ENCODE data around the gene ADK. TPM values are rescaled to one million over a fixed set of nuclear protein-coding genes. Genes with fewer than 3 reads are reported as not detected.

Gene ADK
- total and polyA plus RNA-seq, 2 donors (not counting 3 experiments of a cell fraction or from before 2014, with no cell fraction given), result 11.7 to 46.5 TPM

DNA sequence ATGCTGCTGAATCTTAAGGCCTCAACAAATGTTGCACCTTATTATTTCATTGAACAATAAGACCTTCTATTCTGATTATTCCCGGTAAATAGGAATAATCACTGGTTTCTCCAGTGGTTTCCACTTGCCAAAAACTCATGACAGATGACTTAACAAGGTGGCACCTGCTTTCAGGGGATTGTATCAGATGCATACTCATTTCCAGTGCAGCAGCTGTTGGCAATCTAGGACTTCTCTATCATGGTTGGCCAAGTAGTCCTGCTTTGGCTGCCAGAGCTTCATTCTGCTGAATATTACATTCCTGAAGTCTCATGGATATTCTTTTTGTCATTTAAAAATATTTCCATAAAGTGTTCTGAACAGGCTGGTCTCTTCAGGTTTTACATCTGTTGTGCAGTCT lies 193.3 kb downstream of the ADK start:
- no peaks in the 10 kb centered on the region for H3K4me1 ChIP-seq (ENCODE audit: control insufficient read depth, extremely low read depth, insufficient read depth, low read length)
- ChIA-PET CTCF (no interaction called here), POLR2A (no interaction called here)
- dilution Hi-C loops (cut with MboI; ENCODE audit: extremely low pct_ligation_motif_present, low sequenced_read_pairs) (no loop called here), intact Hi-C loops (cut with micrococcal nuclease) (no loop called here)
- DNase-seq (ENCODE audit: low read depth, low spot score) (no peak), FAIRE-seq (no peak)
- H3K4me2 ChIP-seq (ENCODE audit: insufficient read depth, low read length), result no peak overlapping the region
- no peaks in the 10 kb centered on the region for H3K27me3 ChIP-seq (ENCODE audit: control insufficient read depth in 2 of 2, insufficient read depth in 2 of 2, low read length in 2 of 2)
- no peaks in the 10 kb centered on the region for H3K36me3 ChIP-seq (ENCODE audit: control insufficient read depth in 2 of 2, extremely low read depth in 1 of 2, insufficient read depth in 2 of 2, low read length in 2 of 2)
- no TSS peak for BruUV-seq (replicated peaks)
- H3K27ac ChIP-seq (ENCODE audit: insufficient read depth, low read depth, low read length), result no peak overlapping the region
- H3K9me1 ChIP-seq (replicated peaks; ENCODE audit: control insufficient read depth, extremely low read depth, insufficient read depth, low read length), result no peaks in the 10 kb centered on the region
- TF ChIP-seq POLR2A (IDR thresholded peaks at IDR 0.05; ENCODE audit: low read depth, low read length) (no peak), JUN (IDR thresholded peaks at IDR 0.05; ENCODE audit: borderline replicate concordance, insufficient read depth, insufficient read length, low read depth) (no peak), POLR2AphosphoS5 (IDR thresholded peaks at IDR 0.05; ENCODE audit: insufficient read depth, low read depth, low read length) (no peak), EZH2 (IDR thresholded peaks at IDR 0.05; ENCODE audit: borderline replicate concordance, low read depth, low read length, severe bottlenecking) (no peak), GATA2 (IDR thresholded peaks at IDR 0.05; ENCODE audit: insufficient read depth, insufficient read length, low read depth, low read length) (no peak), MYC (IDR thresholded peaks at IDR 0.05; ENCODE audit: low read depth, low read length) (no peak), FOS (IDR thresholded peaks at IDR 0.05; ENCODE audit: borderline replicate concordance, insufficient read depth, low read length) (no peak)
- TF ChIP-seq, protein P1, sequence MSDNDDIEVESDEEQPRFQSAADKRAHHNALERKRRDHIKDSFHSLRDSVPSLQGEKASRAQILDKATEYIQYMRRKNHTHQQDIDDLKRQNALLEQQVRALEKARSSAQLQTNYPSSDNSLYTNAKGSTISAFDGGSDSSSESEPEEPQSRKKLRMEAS (IDR thresholded peaks at IDR 0.05; ENCODE audit: insufficient read depth, insufficient read length), result no peak
- no peak overlapping the region for H2AFZ ChIP-seq (ENCODE audit: low read depth, low read length)
- H3K9me3 ChIP-seq (replicated peaks; ENCODE audit: control insufficient read depth, insufficient read depth, low read length), result no peaks in the 10 kb centered on the region
- H3K9ac ChIP-seq (replicated peaks; ENCODE audit: extremely low read depth, insufficient read depth, low read length), result no peak overlapping the region
- no peaks in the 10 kb centered on the region for H4K20me1 ChIP-seq (replicated peaks; ENCODE audit: control insufficient read depth, extremely low read depth, insufficient read depth, low read length)
- H3K4me3 ChIP-seq (replicated peaks in 1 of 3; ENCODE audit: insufficient read depth in 1 of 3, low read depth in 1 of 3, low read length in 3 of 3), result no peak overlapping the region
- peaks cover 19% of the 10 kb centered on the region for H3K79me2 ChIP-seq (ENCODE audit: control insufficient read depth, insufficient read depth, low read length)

DNA sequence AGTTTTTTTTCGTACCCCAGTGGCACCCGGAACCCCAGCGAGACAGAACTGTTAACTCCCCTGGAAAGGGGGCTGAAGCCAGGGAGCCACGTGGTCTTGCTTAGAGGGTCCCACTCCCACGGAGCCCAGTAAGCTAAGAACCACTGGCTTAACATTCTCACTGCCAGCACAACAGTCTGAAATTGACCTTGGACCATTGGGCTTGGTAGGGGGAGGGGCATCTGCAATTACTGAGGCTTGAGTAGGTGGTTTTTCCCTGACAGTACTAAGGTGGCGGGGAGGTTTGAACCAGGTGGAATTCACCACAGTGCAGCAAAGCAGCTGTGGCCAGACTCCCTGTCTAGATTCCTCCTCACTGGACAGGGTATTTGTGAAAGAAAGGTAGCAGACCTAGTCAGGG lies 196.5 kb downstream of the ADK start:
- BruUV-seq (replicated peaks), result no TSS peak
- no peak for TF ChIP-seq EZH2 (IDR thresholded peaks at IDR 0.05; ENCODE audit: borderline replicate concordance, low read depth, low read length, severe bottlenecking)
- TF ChIP-seq, protein P2, sequence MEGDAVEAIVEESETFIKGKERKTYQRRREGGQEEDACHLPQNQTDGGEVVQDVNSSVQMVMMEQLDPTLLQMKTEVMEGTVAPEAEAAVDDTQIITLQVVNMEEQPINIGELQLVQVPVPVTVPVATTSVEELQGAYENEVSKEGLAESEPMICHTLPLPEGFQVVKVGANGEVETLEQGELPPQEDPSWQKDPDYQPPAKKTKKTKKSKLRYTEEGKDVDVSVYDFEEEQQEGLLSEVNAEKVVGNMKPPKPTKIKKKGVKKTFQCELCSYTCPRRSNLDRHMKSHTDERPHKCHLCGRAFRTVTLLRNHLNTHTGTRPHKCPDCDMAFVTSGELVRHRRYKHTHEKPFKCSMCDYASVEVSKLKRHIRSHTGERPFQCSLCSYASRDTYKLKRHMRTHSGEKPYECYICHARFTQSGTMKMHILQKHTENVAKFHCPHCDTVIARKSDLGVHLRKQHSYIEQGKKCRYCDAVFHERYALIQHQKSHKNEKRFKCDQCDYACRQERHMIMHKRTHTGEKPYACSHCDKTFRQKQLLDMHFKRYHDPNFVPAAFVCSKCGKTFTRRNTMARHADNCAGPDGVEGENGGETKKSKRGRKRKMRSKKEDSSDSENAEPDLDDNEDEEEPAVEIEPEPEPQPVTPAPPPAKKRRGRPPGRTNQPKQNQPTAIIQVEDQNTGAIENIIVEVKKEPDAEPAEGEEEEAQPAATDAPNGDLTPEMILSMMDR (IDR thresholded peaks at IDR 0.05; ENCODE audit: extremely low read depth in 1 of 2, insufficient read depth in 1 of 2, low read depth in 1 of 2, low read length in 2 of 2), result no peak
- no peak for TF ChIP-seq GATA2 (IDR thresholded peaks at IDR 0.05; ENCODE audit: insufficient read depth, insufficient read length, low read depth, low read length)
- TF ChIP-seq MYC (IDR thresholded peaks at IDR 0.05; ENCODE audit: low read depth, low read length), result no peak
- no peak for TF ChIP-seq JUN (IDR thresholded peaks at IDR 0.05; ENCODE audit: borderline replicate concordance, insufficient read depth, insufficient read length, low read depth)
- no peak for TF ChIP-seq POLR2AphosphoS5 (IDR thresholded peaks at IDR 0.05; ENCODE audit: insufficient read depth, low read depth, low read length)
- TF ChIP-seq POLR2A (IDR thresholded peaks at IDR 0.05; ENCODE audit: low read depth, low read length), result no peak
- no peak for TF ChIP-seq FOS (IDR thresholded peaks at IDR 0.05; ENCODE audit: borderline replicate concordance, insufficient read depth, low read length)
- TF ChIP-seq, protein P1 (IDR thresholded peaks at IDR 0.05; ENCODE audit: insufficient read depth, insufficient read length), result no peak
- FAIRE-seq (no peak), DNase-seq (ENCODE audit: low read depth, low spot score) (no peak)
- no peaks in the 10 kb centered on the region for H3K36me3 ChIP-seq (ENCODE audit: control insufficient read depth in 2 of 2, extremely low read depth in 1 of 2, insufficient read depth in 2 of 2, low read length in 2 of 2)
- H3K27me3 ChIP-seq (ENCODE audit: control insufficient read depth in 2 of 2, insufficient read depth in 2 of 2, low read length in 2 of 2), result no peaks in the 10 kb centered on the region
- no peak overlapping the region for H2AFZ ChIP-seq (ENCODE audit: low read depth, low read length)
- CTCF ChIA-PET, result interaction anchor here (0.6 kb wide), 1 partner anchor 334 kb away, joined by 3 read pairs; no protein-coding TSS in a partner anchor
- no peak overlapping the region for H3K4me3 ChIP-seq (replicated peaks in 1 of 3; ENCODE audit: insufficient read depth in 1 of 3, low read depth in 1 of 3, low read length in 3 of 3)
- H3K4me2 ChIP-seq (ENCODE audit: insufficient read depth, low read length), result no peak overlapping the region
- dilution Hi-C loops (cut with MboI; ENCODE audit: extremely low pct_ligation_motif_present, low sequenced_read_pairs), result no loop called here
- intact Hi-C loops (cut with micrococcal nuclease), result no loop called here
- H3K27ac ChIP-seq (ENCODE audit: insufficient read depth, low read depth, low read length), result no peak overlapping the region
- POLR2A ChIA-PET, result no interaction called here
- H3K9ac ChIP-seq (replicated peaks; ENCODE audit: extremely low read depth, insufficient read depth, low read length), result no peak overlapping the region
- H3K9me3 ChIP-seq (replicated peaks; ENCODE audit: control insufficient read depth, insufficient read depth, low read length), result no peaks in the 10 kb centered on the region
- H4K20me1 ChIP-seq (replicated peaks; ENCODE audit: control insufficient read depth, extremely low read depth, insufficient read depth, low read length), result no peaks in the 10 kb centered on the region
- H3K79me2 ChIP-seq (ENCODE audit: control insufficient read depth, insufficient read depth, low read length), result peaks cover 15% of the 10 kb centered on the region
- no peaks in the 10 kb centered on the region for H3K9me1 ChIP-seq (replicated peaks; ENCODE audit: control insufficient read depth, extremely low read depth, insufficient read depth, low read length)
- H3K4me1 ChIP-seq (ENCODE audit: control insufficient read depth, extremely low read depth, insufficient read depth, low read length), result no peaks in the 10 kb centered on the region

All from endothelial cell of umbilical vein (primary cell).